Measurements from ENCODE around the gene SNX1. TPM values are rescaled to one million over a fixed set of nuclear protein-coding genes. Genes with fewer than 3 reads are reported as not detected.

Gene SNX1
- total and polyA plus RNA-seq, 10 of the 15 experiments (the other 5 are each of a cell fraction or from before 2014, with no cell fraction given) = 17.8 to 115 (median 96.3) TPM

DNA sequence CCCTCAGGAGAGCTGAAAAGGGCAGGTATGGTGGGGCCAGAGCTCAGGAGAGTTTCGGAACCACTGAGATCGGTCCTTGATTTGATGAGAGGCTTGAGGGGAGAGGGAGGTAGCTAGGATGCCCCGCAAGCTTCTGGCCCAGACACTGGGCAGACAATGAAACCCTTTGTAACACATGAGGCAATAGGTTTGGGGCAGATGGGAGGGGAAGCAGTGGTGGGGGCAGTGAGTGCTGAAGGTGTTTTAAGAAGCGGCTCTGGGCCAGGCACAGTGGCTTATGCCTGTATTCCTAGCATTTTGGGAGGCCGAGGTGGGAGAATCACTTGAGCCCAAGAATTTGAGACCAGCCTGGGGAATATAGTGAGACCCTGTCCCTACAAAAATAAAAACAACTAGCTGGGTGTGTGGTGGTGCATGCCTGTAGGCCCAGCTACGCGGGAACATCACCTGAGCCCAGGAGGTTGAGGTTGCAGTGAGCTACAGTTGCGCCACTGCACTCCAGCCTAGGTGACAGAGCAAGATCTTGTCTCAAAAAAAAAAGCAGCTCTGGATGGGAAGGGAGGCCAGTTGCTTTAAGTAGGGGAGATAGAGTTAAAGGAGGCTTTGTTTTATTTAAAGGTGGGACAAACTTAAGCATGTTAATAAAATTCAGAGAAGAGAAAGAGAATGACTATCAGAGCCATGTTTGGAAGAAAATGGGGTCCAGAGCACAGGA lies 46.2 kb downstream of the SNX1 start:
- BruUV-seq (replicated peaks) = no TSS peak
- ChIA-PET POLR2A (interaction anchor here (0.5 to 1.0 kb wide), 3 partner anchors 12 to 172 kb away, joined by 4 to 7 read pairs (median 5); partner anchors contain the start of gene PPIB), RAD21 (ENCODE audit: unreplicated experiment) (no interaction called here), CTCF (interaction anchor here (0.9 to 5.3 kb wide), 2 partner anchors 13 to 34 kb away, joined by 3 to 98 read pairs; no protein-coding TSS in a partner anchor), SMC1A (ENCODE audit: uncharacterized antibody, unreplicated experiment) (interaction anchor here (1.6 kb wide), 1 partner anchor 11 kb away, joined by 4 read pairs; no protein-coding TSS in a partner anchor)
- 98% methylated on average over 8 of the region's 8 CpGs for WGBS (ENCODE audit: insufficient coverage, insufficient replicate concordance, low lambda C conversion rate, missing lambda C conversion rate)
- Histone ChIP-seq H3K36me3 (ENCODE audit: control insufficient read depth in 2 of 2, insufficient read depth in 2 of 2, low read length in 1 of 2) (peaks cover 15 to 17% of the 10 kb centered on the region in 2 experiments), H4K20me1 (ENCODE audit: control insufficient read depth, insufficient read depth) (no peaks in the 10 kb centered on the region), H3K4me2 (ENCODE audit: control insufficient read depth, insufficient read depth) (no peak overlapping the region), H3K27ac (ENCODE audit: control insufficient read depth, insufficient read depth) (no peak overlapping the region), H3K9me3 (replicated peaks; ENCODE audit: control insufficient read depth, insufficient read depth, low read length) (no peaks in the 10 kb centered on the region), H3K4me3 (no peak overlapping the region), H3K79me2 (ENCODE audit: control insufficient read depth, insufficient read depth, low read length) (no peaks in the 10 kb centered on the region), H2AFZ (ENCODE audit: control insufficient read depth, low read depth, low read length) (no peak overlapping the region), H3K4me1 (ENCODE audit: control insufficient read depth, insufficient read depth, low read length) (peaks cover 38% of the 10 kb centered on the region), H3K9ac (ENCODE audit: control insufficient read depth, insufficient read depth, low read length) (no peak overlapping the region), H3K27me3 (replicated peaks in 1 of 2; ENCODE audit: control insufficient read depth in 2 of 2, insufficient read depth in 2 of 2, low read length in 1 of 2) (no peaks in the 10 kb centered on the region)
- DNase-seq (ENCODE audit: low read depth, low spot score) (no peak), ATAC-seq (no peak), FAIRE-seq (no peak)
- TF ChIP-seq SREBF2 (IDR thresholded peaks at IDR 0.05; ENCODE audit: low read length) = no peak
- no peak for TF ChIP-seq KLF5 (IDR thresholded peaks at IDR 0.05; ENCODE audit: partially characterized antibody)
- TF ChIP-seq, protein P1, sequence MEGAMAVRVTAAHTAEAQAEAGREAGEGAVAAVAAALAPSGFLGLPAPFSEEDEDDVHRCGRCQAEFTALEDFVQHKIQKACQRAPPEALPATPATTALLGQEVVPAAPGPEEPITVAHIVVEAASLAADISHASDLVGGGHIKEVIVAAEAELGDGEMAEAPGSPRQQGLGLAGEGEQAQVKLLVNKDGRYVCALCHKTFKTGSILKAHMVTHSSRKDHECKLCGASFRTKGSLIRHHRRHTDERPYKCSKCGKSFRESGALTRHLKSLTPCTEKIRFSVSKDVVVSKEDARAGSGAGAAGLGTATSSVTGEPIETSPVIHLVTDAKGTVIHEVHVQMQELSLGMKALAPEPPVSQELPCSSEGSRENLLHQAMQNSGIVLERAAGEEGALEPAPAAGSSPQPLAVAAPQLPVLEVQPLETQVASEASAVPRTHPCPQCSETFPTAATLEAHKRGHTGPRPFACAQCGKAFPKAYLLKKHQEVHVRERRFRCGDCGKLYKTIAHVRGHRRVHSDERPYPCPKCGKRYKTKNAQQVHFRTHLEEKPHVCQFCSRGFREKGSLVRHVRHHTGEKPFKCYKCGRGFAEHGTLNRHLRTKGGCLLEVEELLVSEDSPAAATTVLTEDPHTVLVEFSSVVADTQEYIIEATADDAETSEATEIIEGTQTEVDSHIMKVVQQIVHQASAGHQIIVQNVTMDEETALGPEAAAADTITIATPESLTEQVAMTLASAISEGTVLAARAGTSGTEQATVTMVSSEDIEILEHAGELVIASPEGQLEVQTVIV (IDR thresholded peaks at IDR 0.05; ENCODE audit: borderline replicate concordance, partially characterized antibody) = no peak
- no peak for TF ChIP-seq WRNIP1 (IDR thresholded peaks at IDR 0.05; ENCODE audit: borderline replicate concordance, low read depth, low read length)
- no peak for TF ChIP-seq SRF (IDR thresholded peaks at IDR 0.05; ENCODE audit: low read depth in 2 of 2, low read length in 2 of 2)
- TF ChIP-seq NFYA (IDR thresholded peaks at IDR 0.05; ENCODE audit: borderline replicate concordance, low read depth, low read length) = no peak
- in situ Hi-C loops (cut with MboI) (no loop called here), intact Hi-C loops (cut with micrococcal nuclease; ENCODE audit: unreplicated experiment) (no loop called here)

Data from GM12878 (cell line).